Measurements from ENCODE around the gene DUOX1.

The DUOX1 gene

GRCh38 chr15:45169608-45170480 lies 40.0 kb downstream of the DUOX1 start:
- DNase-seq: peak in 1 of 2 experiments; percentile 59

GRCh38 chr15:45171912-45172311 lies 42.1 kb downstream of the DUOX1 start:
- no peak for DNase-seq

- no peak for DNase-seq
These were observed 44.3 kb downstream of the DUOX1 start for GRCh38 chr15:45174069-45174468.

- no peak for DNase-seq
These were observed 44.8 kb downstream of the DUOX1 start for GRCh38 chr15:45174577-45174976.

- no peak for DNase-seq
These were observed 47.5 kb downstream of the DUOX1 start for GRCh38 chr15:45177285-45177684.

- peak in 1 of 2 experiments; percentile 22 for DNase-seq
These were observed 49.6 kb downstream of the DUOX1 start for GRCh38 chr15:45179221-45179985.

- DNase-seq: no peak
These were observed 50.4 kb downstream of the DUOX1 start for GRCh38 chr15:45180201-45180600.

GRCh38 chr15:45180648-45181436 lies 51.0 kb downstream of the DUOX1 start:
- no peak for DNase-seq

- DNase-seq: peak; percentile 58 to 83
These were observed 51.9 kb downstream of the DUOX1 start for GRCh38 chr15:45181491-45182285.

GRCh38 chr15:45182996-45183395 lies 53.2 kb downstream of the DUOX1 start:
- DNase-seq: no peak

- peak in 1 of 2 experiments; percentile 71 for DNase-seq
These were observed 53.7 kb downstream of the DUOX1 start for GRCh38 chr15:45183511-45183910.

GRCh38 chr15:45184562-45185041 lies 54.8 kb downstream of the DUOX1 start:
- peak; percentile 35 to 76 for DNase-seq

- peak in 1 of 2 experiments; percentile 5 for DNase-seq
These were observed 55.4 kb downstream of the DUOX1 start for GRCh38 chr15:45185069-45185779.

- DNase-seq: no peak
These were observed 56.3 kb downstream of the DUOX1 start for GRCh38 chr15:45185903-45186770.

GRCh38 chr15:45186771-45187577 lies 57.2 kb downstream of the DUOX1 start:
- DNase-seq: no peak

GRCh38 chr15:45187578-45187893 lies 57.7 kb downstream of the DUOX1 start:
- no peak for DNase-seq

GRCh38 chr15:45187894-45188830 lies 58.4 kb downstream of the DUOX1 start, which contains the start of gene SHF:
Gene SHF, minus strand, starts transcription at chr15:45187966. Its CDS starts 15 bp downstream, at chr15:45187951.
- DNase-seq: peak in 1 of 2 experiments; percentile 73

GRCh38 chr15:45197512-45197911 lies 67.7 kb downstream of the DUOX1 start:
- no peak for DNase-seq
